Stomach (tissue), 19 donors: ENCODE measurements around the gene NUP62. TPM values are rescaled to one million over a fixed set of nuclear protein-coding genes. Genes with fewer than 3 reads are reported as not detected.

Source experiments
- DNase-seq, 2 donors: peaks; one replicate each; pipeline versions ENCODE4 v3.0.0 to v3.0.0-alpha.2; 2013 to 2019
- H3K27ac ChIP-seq, 5 donors: fragments of 200-600 bp in 4 of 5; sonication (generic) in 4 of 5; one replicate each; pipeline ENCODE4 v1.5.1; 2013 to 2019; ENCODE audit warnings: mild to moderate bottlenecking in 1 of 5, moderate library complexity in 1 of 5
- H3K27me3 ChIP-seq, 3 donors: fragments of 200-600 bp; sonication (generic); one replicate each; pipeline ENCODE4 v1.5.1; 2017 to 2019; ENCODE audit warnings: mixed run types in 1 of 3
- H3K36me3 ChIP-seq, 4 donors: fragments of 200-600 bp; sonication (generic); 1 replicate in 3 of 4; 2 replicates in 1 of 4; pipeline ENCODE4 v1.5.1; 2016 to 2019
- H3K4me1 ChIP-seq, 4 donors: fragments of 200-600 bp; sonication (generic); one replicate each; pipeline ENCODE4 v1.5.1; 2016 to 2019
- H3K4me3 ChIP-seq, 4 donors: fragments of 200-600 bp; sonication (generic) in 3 of 4; one replicate each; pipeline ENCODE4 v1.5.1; 2016 to 2019; ENCODE audit warnings: mild to moderate bottlenecking in 1 of 4
- H3K9me3 ChIP-seq, 4 donors: fragments of 200-600 bp; sonication (generic); one replicate each; pipeline ENCODE4 v1.5.1; 2016 to 2019
- CTCF ChIP-seq, 7 experiments: fragments of 450-650 bp in 4 of 7; fragments of 200-600 bp in 3 of 7; sonication (generic) in 3 of 7; IDR thresholded peaks; one replicate each; pipeline ENCODE4 v1.5.1; 2016 to 2019; ENCODE audit warnings: antibody characterized with exemption in 7 of 7, control low read depth in 2 of 7, mild to moderate bottlenecking in 1 of 7
- EP300 ChIP-seq: sonication (generic); formaldehyde crosslinking; IDR thresholded peaks from one replicate; pipeline ENCODE4 v1.6.1; 2017; ENCODE audit warnings: antibody characterized with exemption
- POLR2A ChIP-seq, 4 donors: fragments of 450-650 bp; IDR thresholded peaks; one replicate each; pipeline ENCODE4 v1.6.1; 2016; ENCODE audit warnings: antibody characterized with exemption in 4 of 4, control low read depth in 2 of 4, mild to moderate bottlenecking in 1 of 4, moderate library complexity in 1 of 4
- POLR2AphosphoS5 ChIP-seq, 3 donors: sonication (generic); formaldehyde crosslinking; IDR thresholded peaks; one replicate each; pipeline ENCODE4 v1.6.1; 2016; ENCODE audit warnings: antibody characterized with exemption in 3 of 3
- WGBS, 5 donors: extraction: QIAGEN DNeasy Blood & Tissue Kit in 3 of 5; methylation state at CpG; one replicate each; pipeline versions ENCODE4 v1.1.5 to v1.1.7; 2013 to 2018; 5-methylcytosine and 5-hydroxymethylcytosine counted together
- intact Hi-C: fragments of 100-400 bp; cut with DNase I; formaldehyde crosslinking; loops from one replicate; pipeline ENCODE4 v1.15.1; 2023; ENCODE audit warnings: low total_unique reads
- long read RNA-seq, 10 donors: transcript quantifications; one replicate each; lab custom pipeline, GENCODE V29; 2026
- polyA plus RNA-seq, 3 donors: library from polyadenylated mRNA; stranded (reverse); fragments of 200-250 nt; gene quantifications; one replicate each; pipeline ENCODE4 v1.2.3, GENCODE V29; 2013
- total RNA-seq, 5 donors: library from RNA; depleted of rRNA; stranded (reverse); fragments of >200 nt; gene quantifications; one replicate each; pipeline versions ENCODE4 v1.1.0 to v1.2.3, GENCODE V29; 2014 to 2016
- donor health status: healthy with polysubstance abuse.
- donor health status: Bipolar disorder and iron deficiency.
- donor health status: healthy.

The NUP62 gene
- total RNA-seq, result 10 to 100 TPM in 3 of 5 donors, 1 to 10 TPM in 2; 5.3 to 58.0 (median 14.5) TPM
- 10 to 100 TPM; 13.7 to 17.0 (median 15.9) TPM for polyA plus RNA-seq
- long read RNA-seq, donor 1, partial matches to known transcripts, result 0 of 8 reads
- long read RNA-seq, donor 1, other reads (novel, unspliced or antisense), result 0 of 8 reads
- long read RNA-seq, donor 2, transcript NUP62-202 (2 exons, 3,479 nt), result major isoform, 5 of 11 reads
- long read RNA-seq, donor 2, partial matches to known transcripts, result 0 of 11 reads
- long read RNA-seq, donor 2, other reads (novel, unspliced or antisense), result 0 of 11 reads
- long read RNA-seq, donor 3, partial matches to known transcripts, result 0 of 6 reads
- long read RNA-seq, donor 3, other reads (novel, unspliced or antisense), result 0 of 6 reads
- long read RNA-seq, donor 4, partial matches to known transcripts, result 0 of 2 reads
- long read RNA-seq, donor 4, other reads (novel, unspliced or antisense), result 0 of 2 reads
- long read RNA-seq, donor 5, transcript NUP62-201 (3 exons, 2,870 nt), result major isoform, 6 of 19 reads
- long read RNA-seq, donor 5, transcript NUP62-202 (2 exons, 3,479 nt), result major isoform, 6 of 19 reads
- long read RNA-seq, donor 5, partial matches to known transcripts, result 0 of 19 reads
- long read RNA-seq, donor 5, other reads (novel, unspliced or antisense), result 0 of 19 reads
- long read RNA-seq, donor 6, transcript NUP62-201 (3 exons, 2,870 nt), result minor isoform, 5 of 21 reads
- long read RNA-seq, donor 6, transcript NUP62-202 (2 exons, 3,479 nt), result major isoform, 10 of 21 reads
- long read RNA-seq, donor 6, partial matches to known transcripts, result 0 of 21 reads
- long read RNA-seq, donor 6, other reads (novel, unspliced or antisense), result 0 of 21 reads
- long read RNA-seq, donor 7, transcript NUP62-202 (2 exons, 3,479 nt), result major isoform, 6 of 14 reads
- long read RNA-seq, donor 7, partial matches to known transcripts, result 0 of 14 reads
- long read RNA-seq, donor 7, other reads (novel, unspliced or antisense), result 0 of 14 reads
- long read RNA-seq, donor 8, transcript NUP62-202 (2 exons, 3,479 nt), result major isoform, 6 of 12 reads
- long read RNA-seq, donor 8, partial matches to known transcripts, result 0 of 12 reads
- long read RNA-seq, donor 8, other reads (novel, unspliced or antisense), result 0 of 12 reads
- long read RNA-seq, donor 9, partial matches to known transcripts, result 0 of 8 reads
- long read RNA-seq, donor 9, other reads (novel, unspliced or antisense), result 0 of 8 reads
- long read RNA-seq, donor 10, partial matches to known transcripts, result 0 of 5 reads
- long read RNA-seq, donor 10, other reads (novel, unspliced or antisense), result 0 of 5 reads

- H3K27me3 ChIP-seq, result no peaks in the 10 kb centered on the region
- peak within 1 kb of the TSS; percentile 76 to 100 (median 95) for H3K4me3 ChIP-seq
- intact Hi-C loops, result no loop called here
- peak within 1 kb of the TSS; percentile 87 to 99 (median 94) for H3K27ac ChIP-seq
- WGBS, 5 donors, result 0 to 1% (median 0%) methylated on average over 38 to 48 of the region's 48 CpGs
- H3K9me3 ChIP-seq, result no peaks in the 10 kb centered on the region
- H3K36me3 ChIP-seq, result peaks cover 12 to 62% (median 40%) of the 10 kb centered on the region in 4 donors
- TF ChIP-seq CTCF (IDR thresholded peaks at IDR 0.05) (peak in 1 of 7 experiments; percentile 11), EP300 (no peak), POLR2AphosphoS5 (IDR thresholded peaks at IDR 0.05) (peak in 1 of 3 donors; percentile 41)
- H3K4me1 ChIP-seq, result peaks cover 15 to 54% (median 38%) of the 10 kb centered on the region in 4 donors
- peak; percentile 90 to 97 for DNase-seq
Observed at GRCh38 chr19:49929121-49929610, at the start of gene NUP62, which contains the start of gene ATF5. Gene NUP62, minus strand, starts transcription at chr19:49929504. Its CDS starts 19,697 bp downstream, at chr19:49909807. Gene ATF5, plus strand, starts transcription at chr19:49929205. Its CDS starts 1,646 bp downstream, at chr19:49930851.

GRCh38 chr19:49978324-49978723 lies 49.0 kb upstream of the NUP62 start:
- H3K27ac ChIP-seq, result no peak overlapping the region
- no peak overlapping the region for H3K4me3 ChIP-seq
- 83 to 90% (median 87%) methylated on average over 11 of the region's 11 CpGs for WGBS, 5 donors
- no peak for DNase-seq
- peaks cover 24 to 88% (median 83%) of the 10 kb centered on the region in 4 donors for H3K36me3 ChIP-seq
- no peaks in the 10 kb centered on the region for H3K27me3 ChIP-seq
- no peaks in the 10 kb centered on the region for H3K4me1 ChIP-seq
- H3K9me3 ChIP-seq, result no peaks in the 10 kb centered on the region
- intact Hi-C loops, result no loop called here
- TF ChIP-seq POLR2A (IDR thresholded peaks at IDR 0.05) (no peak), POLR2AphosphoS5 (IDR thresholded peaks at IDR 0.05) (no peak), CTCF (IDR thresholded peaks at IDR 0.05) (no peak), EP300 (no peak)

- H3K4me3 ChIP-seq, result no peak overlapping the region
- no peak for DNase-seq
- no peaks in the 10 kb centered on the region for H3K9me3 ChIP-seq
- WGBS, 5 donors, result 85 to 90% (median 88%) methylated on average over 18 of the region's 18 CpGs
- H3K4me1 ChIP-seq, result no peaks in the 10 kb centered on the region
- peaks cover 24 to 88% (median 81%) of the 10 kb centered on the region in 4 donors for H3K36me3 ChIP-seq
- intact Hi-C loops, result no loop called here
- TF ChIP-seq POLR2A (IDR thresholded peaks at IDR 0.05), result no peak
- TF ChIP-seq POLR2AphosphoS5 (IDR thresholded peaks at IDR 0.05), result no peak
- no peak for TF ChIP-seq EP300
- no peak for TF ChIP-seq CTCF (IDR thresholded peaks at IDR 0.05)
- no peak overlapping the region for H3K27ac ChIP-seq
- no peaks in the 10 kb centered on the region for H3K27me3 ChIP-seq
Observed at GRCh38 chr19:49977881-49978280, 48.6 kb upstream of the NUP62 start.
